ENCODE measurements around the gene TRMT13. TPM values are rescaled to one million over a fixed set of nuclear protein-coding genes. Genes with fewer than 3 reads are reported as not detected.

Gene TRMT13
- total RNA-seq, 1 donor from 2014 or later, result 14.5 TPM

GRCh38 chr1:100151679-100152078, 18.7 kb downstream of the TRMT13 start:
- no peak overlapping the region for H3K27ac ChIP-seq
- no peaks in the 10 kb centered on the region for H3K27me3 ChIP-seq
- no peak for TF ChIP-seq POLR2AphosphoS5 (IDR thresholded peaks at IDR 0.05; ENCODE audit: insufficient read depth in 1 of 2, low read depth in 1 of 2)
- no peak for TF ChIP-seq CTCF (IDR thresholded peaks at IDR 0.05)
- no peak for TF ChIP-seq POLR2A (IDR thresholded peaks at IDR 0.05)
- intact Hi-C loops (cut with DNase I), result no loop called here
- no peak for DNase-seq (ENCODE audit: extremely low spot score in 2 of 2)
- H3K4me3 ChIP-seq, result no peak overlapping the region
- H3K9me3 ChIP-seq, result no peaks in the 10 kb centered on the region
- H3K36me3 ChIP-seq, result peaks cover 0 to 20% of the 10 kb centered on the region in 2 donors
- H3K4me1 ChIP-seq, result no peaks in the 10 kb centered on the region

- no peak overlapping the region for H3K4me3 ChIP-seq
- H3K27me3 ChIP-seq, result no peaks in the 10 kb centered on the region
- intact Hi-C loops (cut with DNase I), result no loop called here
- H3K9me3 ChIP-seq, result no peaks in the 10 kb centered on the region
- no peak overlapping the region for H3K27ac ChIP-seq
- peaks cover 0 to 16% of the 10 kb centered on the region in 2 donors for H3K36me3 ChIP-seq
- H3K4me1 ChIP-seq, result no peaks in the 10 kb centered on the region
- TF ChIP-seq POLR2AphosphoS5 (IDR thresholded peaks at IDR 0.05; ENCODE audit: insufficient read depth in 1 of 2, low read depth in 1 of 2) (no peak), POLR2A (IDR thresholded peaks at IDR 0.05) (no peak), CTCF (IDR thresholded peaks at IDR 0.05) (no peak)
- DNase-seq (ENCODE audit: extremely low spot score in 2 of 2), result no peak
These were observed 19.3 kb downstream of the TRMT13 start for GRCh38 chr1:100152271-100152670.

- intact Hi-C loops (cut with DNase I), result no loop called here
- H3K36me3 ChIP-seq, result no peaks in the 10 kb centered on the region
- H3K27me3 ChIP-seq, result no peaks in the 10 kb centered on the region
- H3K4me3 ChIP-seq, result no peak overlapping the region
- no peak for DNase-seq (ENCODE audit: extremely low spot score in 2 of 2)
- no peaks in the 10 kb centered on the region for H3K4me1 ChIP-seq
- no peaks in the 10 kb centered on the region for H3K9me3 ChIP-seq
- H3K27ac ChIP-seq, result no peak overlapping the region
- TF ChIP-seq POLR2A (IDR thresholded peaks at IDR 0.05), result no peak
- TF ChIP-seq POLR2AphosphoS5 (IDR thresholded peaks at IDR 0.05; ENCODE audit: insufficient read depth in 1 of 2, low read depth in 1 of 2), result no peak
- TF ChIP-seq CTCF (IDR thresholded peaks at IDR 0.05), result no peak
These were observed 29.9 kb downstream of the TRMT13 start for GRCh38 chr1:100162881-100163280.

GRCh38 chr1:100164216-100164615, 31.3 kb downstream of the TRMT13 start:
- Histone ChIP-seq H3K9me3 (no peaks in the 10 kb centered on the region), H3K27ac (no peak overlapping the region), H3K4me3 (no peak overlapping the region), H3K27me3 (no peaks in the 10 kb centered on the region), H3K36me3 (no peaks in the 10 kb centered on the region), H3K4me1 (no peaks in the 10 kb centered on the region)
- TF ChIP-seq POLR2AphosphoS5 (IDR thresholded peaks at IDR 0.05; ENCODE audit: insufficient read depth in 1 of 2, low read depth in 1 of 2), result no peak
- no peak for TF ChIP-seq POLR2A (IDR thresholded peaks at IDR 0.05)
- no peak for TF ChIP-seq CTCF (IDR thresholded peaks at IDR 0.05)
- DNase-seq (ENCODE audit: extremely low spot score in 2 of 2), result no peak
- intact Hi-C loops (cut with DNase I), result no loop called here

- H3K4me3 ChIP-seq, result no peak overlapping the region
- H3K4me1 ChIP-seq, result no peaks in the 10 kb centered on the region
- H3K36me3 ChIP-seq, result no peaks in the 10 kb centered on the region
- no peaks in the 10 kb centered on the region for H3K27me3 ChIP-seq
- no peak overlapping the region for H3K27ac ChIP-seq
- H3K9me3 ChIP-seq, result no peaks in the 10 kb centered on the region
- TF ChIP-seq CTCF (IDR thresholded peaks at IDR 0.05) (no peak), POLR2A (IDR thresholded peaks at IDR 0.05) (no peak), POLR2AphosphoS5 (IDR thresholded peaks at IDR 0.05; ENCODE audit: insufficient read depth in 1 of 2, low read depth in 1 of 2) (no peak)
- DNase-seq (ENCODE audit: extremely low spot score in 2 of 2), result no peak
- intact Hi-C loops (cut with DNase I), result no loop called here
These were observed 31.7 kb downstream of the TRMT13 start for GRCh38 chr1:100164702-100165101.
